ENCODE data around the gene CRACR2A. TPM values are rescaled to one million over a fixed set of nuclear protein-coding genes. Genes with fewer than 3 reads are reported as not detected.

The CRACR2A gene
- total RNA-seq, 6 experiments from 2014 or later = 0.43 to 1.5 (median 0.91) TPM

- ATAC-seq (no peak), DNase-seq (no peak)
- Histone ChIP-seq H3K4me1 (no peaks in the 10 kb centered on the region), H3K27ac (no peak overlapping the region), H3K36me3 (no peaks in the 10 kb centered on the region), H3K4me3 (no peak overlapping the region), H3K9me3 (no peaks in the 10 kb centered on the region), H3K27me3 (no peaks in the 10 kb centered on the region)
- intact Hi-C loops (cut with DNase I) = no loop called here
- TF ChIP-seq CTCF (IDR thresholded peaks at IDR 0.05) = no peak
- no peak for TF ChIP-seq POLR2A (IDR thresholded peaks at IDR 0.05)
- 80% methylated on average over 7 of the region's 9 CpGs for WGBS (ENCODE audit: insufficient coverage, low coverage, low lambda C conversion rate, missing lambda C conversion rate)
These were observed 158.9 kb downstream of the CRACR2A start for GRCh38 chr12:3593906-3594483.

GRCh38 chr12:3592856-3593625, 159.9 kb downstream of the CRACR2A start:
- H3K27me3 ChIP-seq = no peaks in the 10 kb centered on the region
- H3K4me1 ChIP-seq = no peaks in the 10 kb centered on the region
- TF ChIP-seq CTCF (IDR thresholded peaks at IDR 0.05) (no peak), POLR2A (IDR thresholded peaks at IDR 0.05) (no peak)
- H3K4me3 ChIP-seq = no peak overlapping the region
- H3K27ac ChIP-seq = no peak overlapping the region
- intact Hi-C loops (cut with DNase I) = no loop called here
- H3K36me3 ChIP-seq = no peaks in the 10 kb centered on the region
- H3K9me3 ChIP-seq = no peaks in the 10 kb centered on the region
- no peak for ATAC-seq
- 58% methylated on average over 8 of the region's 30 CpGs for WGBS (ENCODE audit: insufficient coverage, low coverage, low lambda C conversion rate, missing lambda C conversion rate)
- no peak for DNase-seq

DNA sequence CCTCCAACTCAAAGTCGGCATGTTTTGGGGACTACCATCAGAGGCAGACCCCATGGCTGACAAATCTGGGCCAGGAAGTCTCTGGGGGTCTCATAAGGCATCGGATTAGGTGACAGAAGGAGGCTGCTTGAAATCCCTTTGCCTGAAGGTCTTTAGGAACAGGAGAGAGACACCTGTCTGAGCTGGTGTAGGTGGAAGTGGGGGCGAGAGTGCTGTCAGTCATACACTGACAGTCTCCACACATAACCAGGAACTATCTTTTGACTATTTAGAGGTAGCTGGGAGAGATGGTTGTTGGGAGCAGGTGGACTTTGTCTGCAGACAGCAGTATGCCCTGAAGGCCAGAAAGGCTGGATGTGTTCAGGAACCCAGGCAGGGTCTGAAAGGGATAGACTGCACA, 163.2 kb downstream of the CRACR2A start:
- ATAC-seq (no peak), DNase-seq (no peak)
- Histone ChIP-seq H3K27ac (no peak overlapping the region), H3K27me3 (no peaks in the 10 kb centered on the region), H3K36me3 (no peaks in the 10 kb centered on the region), H3K4me1 (no peaks in the 10 kb centered on the region), H3K4me3 (no peak overlapping the region), H3K9me3 (no peaks in the 10 kb centered on the region)
- TF ChIP-seq POLR2A (IDR thresholded peaks at IDR 0.05) = no peak
- TF ChIP-seq CTCF (IDR thresholded peaks at IDR 0.05) = no peak
- WGBS (ENCODE audit: insufficient coverage, low coverage, low lambda C conversion rate, missing lambda C conversion rate) = 46% methylated on average over 2 of the region's 3 CpGs
- intact Hi-C loops (cut with DNase I) = no loop called here

- ATAC-seq = no peak
- Histone ChIP-seq H3K9me3 (no peaks in the 10 kb centered on the region), H3K4me3 (no peak overlapping the region), H3K4me1 (no peaks in the 10 kb centered on the region), H3K27me3 (no peaks in the 10 kb centered on the region), H3K27ac (no peak overlapping the region), H3K36me3 (no peaks in the 10 kb centered on the region)
- no peak for DNase-seq
- no peak for TF ChIP-seq POLR2A (IDR thresholded peaks at IDR 0.05)
- no peak for TF ChIP-seq CTCF (IDR thresholded peaks at IDR 0.05)
- intact Hi-C loops (cut with DNase I) = no loop called here
- 56% methylated on average over 8 of the region's 9 CpGs for WGBS (ENCODE audit: insufficient coverage, low coverage, low lambda C conversion rate, missing lambda C conversion rate)
These were observed 165.4 kb downstream of the CRACR2A start for GRCh38 chr12:3587402-3588013.

All from right lobe of liver (tissue), 6 donors.